Midbrain (tissue), 1 donor: ENCODE data around the gene PTGER2.

Source experiments
- DNase-seq: peaks from one replicate; lab custom pipeline; 2025; lab: John Stamatoyannopoulos, UW

PTGER2 gene

DNA sequence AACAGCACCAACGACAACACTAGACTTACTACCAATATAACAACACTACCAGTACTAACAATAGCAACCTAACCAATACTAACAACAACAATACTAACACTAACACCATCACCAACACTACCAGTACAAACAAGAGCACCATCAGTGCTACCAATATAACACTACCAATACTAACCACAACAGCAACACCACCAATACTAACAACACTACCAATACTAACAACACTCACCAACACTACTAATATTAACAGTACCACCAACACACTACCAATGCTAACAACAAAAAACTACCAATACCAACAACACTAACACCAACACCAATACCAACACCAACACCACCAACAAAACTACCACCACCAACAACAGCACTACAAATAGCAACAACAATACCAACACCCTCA lies 25.1 kb downstream of the PTGER2 start:
- no peak for DNase-seq

DNA sequence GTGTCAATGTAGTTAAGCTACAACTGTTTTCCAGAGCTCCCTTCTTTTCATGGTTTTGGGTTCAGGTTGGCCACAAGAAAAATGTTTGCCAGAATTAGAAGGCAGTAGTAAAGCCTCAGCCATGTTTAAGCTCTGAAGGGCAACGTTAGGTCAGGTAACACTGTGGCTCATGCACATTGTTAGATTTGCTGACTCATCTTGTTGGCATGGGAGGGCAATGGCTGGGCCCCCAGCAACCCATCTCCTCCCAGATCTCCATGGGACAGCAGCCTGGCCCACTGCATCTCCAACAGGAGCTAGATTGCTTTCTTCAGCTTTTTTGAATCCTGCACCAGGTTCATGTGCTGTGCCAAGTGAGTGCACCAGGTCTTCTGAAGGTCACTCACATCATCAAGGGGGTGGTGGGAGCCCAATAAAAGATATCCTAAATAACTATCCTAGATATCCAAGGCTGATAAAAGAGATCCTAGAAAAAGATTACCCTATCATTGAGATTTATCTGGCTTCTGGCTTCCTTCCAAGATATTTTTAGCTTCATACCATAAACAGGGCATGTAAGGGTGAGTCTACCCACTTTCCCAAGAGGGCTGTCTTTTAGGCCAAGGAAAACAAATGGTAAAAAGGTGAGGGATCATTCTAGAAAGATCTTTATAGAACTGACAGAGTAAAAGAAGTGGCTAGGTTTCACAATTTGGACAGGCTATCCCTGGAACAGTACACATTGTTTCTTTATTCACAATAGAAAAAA lies 28.9 kb downstream of the PTGER2 start:
- DNase-seq = no peak

DNA sequence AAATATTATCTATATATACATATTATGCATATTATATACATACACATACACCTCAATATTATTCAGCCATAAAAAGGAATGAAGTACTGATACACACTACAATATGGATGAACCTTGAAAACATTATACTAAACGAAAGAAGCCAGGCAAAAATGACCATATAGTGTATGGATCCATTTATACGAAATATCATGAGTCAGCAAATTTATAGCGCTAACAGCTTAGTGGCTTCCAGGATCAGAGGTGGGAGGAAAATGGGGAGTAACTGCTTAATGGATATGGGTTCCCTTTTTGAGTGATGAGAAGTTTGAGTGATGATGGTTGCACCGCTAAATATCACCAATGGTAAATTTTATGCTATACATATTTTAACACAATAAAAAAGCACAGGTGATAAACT lies 32.7 kb downstream of the PTGER2 start:
- DNase-seq = no peak

DNA sequence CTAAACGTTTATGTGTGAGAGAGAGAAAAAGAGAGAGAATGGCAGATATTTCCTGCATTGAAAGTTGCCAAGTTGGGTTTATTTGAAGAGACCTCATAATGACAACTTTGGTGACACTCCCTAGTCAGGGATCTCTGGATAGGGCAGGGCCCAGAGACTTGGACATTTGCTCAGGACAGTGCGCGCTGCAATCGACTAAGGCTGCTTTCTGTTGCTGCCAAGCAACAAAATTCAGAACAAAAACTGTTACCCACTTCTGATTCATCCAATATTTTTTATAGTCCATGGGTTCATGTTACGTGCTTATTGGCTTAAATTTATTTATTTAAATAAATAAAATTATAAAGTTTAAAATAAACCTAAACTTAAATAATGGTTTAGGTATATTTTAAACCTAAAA lies 34.2 kb downstream of the PTGER2 start:
- DNase-seq = no peak

DNA sequence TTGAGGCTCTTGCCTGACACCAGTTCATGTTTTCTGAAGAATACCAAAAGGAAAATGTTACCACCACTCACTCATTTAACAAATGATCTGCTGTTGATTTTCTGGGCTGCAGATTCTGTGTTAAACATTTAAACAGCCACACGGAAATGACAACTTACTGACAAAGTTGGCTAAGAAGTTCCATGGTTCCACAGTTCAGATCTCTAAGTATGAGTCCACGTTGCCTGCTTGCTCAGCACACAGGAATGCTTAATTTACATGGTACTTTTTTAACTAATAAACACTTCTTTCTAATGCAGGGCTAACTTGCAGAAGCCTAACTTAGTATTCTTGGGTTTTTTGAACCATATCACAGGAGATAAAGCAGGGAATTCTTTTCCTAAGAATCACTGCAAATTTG lies 34.7 kb downstream of the PTGER2 start:
- no peak for DNase-seq

DNA sequence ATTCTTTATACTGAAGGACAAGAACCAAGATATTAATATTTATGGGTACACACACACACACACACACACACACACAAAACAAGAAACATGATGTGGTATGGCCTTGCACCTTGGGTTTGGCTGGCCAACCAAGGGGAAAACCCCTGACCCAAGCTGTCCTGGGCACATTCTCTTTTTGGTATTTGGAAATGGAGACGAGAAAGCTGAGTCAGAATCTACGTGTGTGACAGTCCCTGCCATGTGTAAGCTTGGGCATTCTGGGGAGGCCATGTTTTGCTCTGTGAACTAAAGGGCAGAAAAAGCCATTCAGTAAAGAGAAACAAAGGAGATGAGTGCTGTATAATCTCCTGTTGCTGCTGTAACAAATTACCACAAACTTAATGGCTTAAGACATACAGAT lies 35.6 kb downstream of the PTGER2 start:
- no peak for DNase-seq

DNA sequence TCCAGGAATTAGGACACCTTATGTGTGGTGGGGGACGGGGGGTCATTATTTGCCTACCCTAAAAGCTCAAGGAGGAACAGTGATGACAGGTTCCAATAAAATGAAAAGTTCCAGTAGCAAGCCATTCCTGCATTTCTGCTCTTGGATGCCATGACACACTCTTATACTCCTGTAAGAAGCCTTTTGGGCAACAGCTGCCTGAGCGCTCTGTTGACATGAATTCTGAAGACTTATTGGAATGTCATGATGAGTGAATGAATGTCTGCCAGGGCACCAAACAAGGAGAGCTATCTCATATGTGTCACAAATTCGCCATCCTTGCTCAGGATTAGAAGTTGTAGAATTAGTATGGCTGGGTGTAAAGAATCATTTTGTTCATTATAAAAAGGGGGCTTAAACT lies 36.3 kb downstream of the PTGER2 start:
- DNase-seq = no peak

DNA sequence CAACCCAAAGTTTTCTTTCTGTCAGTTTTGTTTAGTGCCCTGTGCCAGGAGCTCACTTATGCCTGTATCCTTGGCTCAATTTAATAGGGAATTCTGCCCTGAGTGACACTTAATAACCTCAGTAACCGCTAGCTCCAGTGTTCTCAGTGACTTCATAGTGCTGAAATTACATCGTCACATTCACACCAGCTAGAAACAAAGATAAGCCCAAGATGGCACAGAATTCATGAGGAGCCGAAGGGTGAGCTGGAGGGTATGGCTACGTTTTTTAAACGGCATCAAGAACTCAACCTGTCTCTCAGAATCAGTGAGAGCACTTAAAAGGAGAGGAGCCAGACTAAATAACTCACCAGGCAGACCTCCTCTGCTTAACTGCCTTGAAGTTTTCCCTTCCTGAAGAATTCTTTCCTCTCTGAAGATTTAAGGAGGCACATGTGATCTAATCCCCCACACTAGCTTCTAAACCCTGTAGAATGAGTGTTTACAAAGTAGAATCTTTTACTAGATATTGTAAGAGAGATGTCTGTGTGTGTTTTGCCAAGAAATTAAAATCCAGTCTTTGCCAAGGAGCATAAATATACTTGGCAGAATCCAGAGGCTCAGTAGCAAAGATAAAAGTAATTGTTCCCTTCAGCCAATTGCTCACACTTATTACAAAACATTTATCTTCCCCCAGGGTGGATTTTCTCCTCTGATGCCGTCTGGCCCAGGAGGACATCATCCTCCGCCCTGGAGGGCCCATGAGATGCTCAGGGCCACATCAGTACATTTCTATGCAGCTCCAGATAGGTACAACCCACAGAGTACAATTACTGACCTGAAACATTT lies 37.3 kb downstream of the PTGER2 start:
- no peak for DNase-seq

DNA sequence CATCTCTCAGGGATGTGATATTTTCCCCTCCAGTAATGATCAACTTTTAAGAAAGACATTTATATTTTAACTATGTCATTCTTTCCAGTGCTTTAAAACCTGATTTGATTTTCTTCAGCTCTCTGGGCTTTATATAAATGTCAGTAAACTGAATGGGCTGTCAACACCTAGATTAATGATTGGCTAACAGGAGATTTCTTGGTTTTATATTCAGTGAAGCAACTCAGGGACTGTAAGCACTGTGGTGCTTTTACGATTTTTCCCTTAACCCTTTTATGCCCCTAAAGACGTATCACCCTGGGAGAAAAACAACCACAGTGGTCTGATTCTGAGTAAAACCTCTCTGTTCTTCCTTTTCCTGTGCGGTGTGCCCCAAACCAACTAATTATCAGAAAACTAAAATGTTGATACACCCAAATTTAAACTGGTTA lies 38.0 kb downstream of the PTGER2 start:
- DNase-seq = no peak

DNA sequence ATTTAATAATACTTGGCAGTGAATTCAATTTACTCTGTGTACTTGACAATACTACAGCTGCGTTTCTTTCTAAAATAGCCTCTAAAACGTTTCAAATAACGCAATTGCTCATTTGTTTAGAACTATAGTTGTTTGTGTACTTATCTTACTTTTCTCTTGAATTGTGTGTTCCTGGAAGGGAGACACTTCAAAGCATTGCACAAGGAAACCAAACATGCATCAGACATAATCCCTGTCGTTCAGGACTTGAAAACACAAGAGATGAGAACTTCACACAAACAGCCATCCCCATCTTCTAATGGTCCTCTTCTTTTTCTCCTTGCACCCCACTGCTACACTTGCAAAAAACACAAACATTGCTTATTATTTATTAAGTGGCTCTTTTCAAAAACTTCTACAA lies 38.5 kb downstream of the PTGER2 start:
- no peak for DNase-seq

DNA sequence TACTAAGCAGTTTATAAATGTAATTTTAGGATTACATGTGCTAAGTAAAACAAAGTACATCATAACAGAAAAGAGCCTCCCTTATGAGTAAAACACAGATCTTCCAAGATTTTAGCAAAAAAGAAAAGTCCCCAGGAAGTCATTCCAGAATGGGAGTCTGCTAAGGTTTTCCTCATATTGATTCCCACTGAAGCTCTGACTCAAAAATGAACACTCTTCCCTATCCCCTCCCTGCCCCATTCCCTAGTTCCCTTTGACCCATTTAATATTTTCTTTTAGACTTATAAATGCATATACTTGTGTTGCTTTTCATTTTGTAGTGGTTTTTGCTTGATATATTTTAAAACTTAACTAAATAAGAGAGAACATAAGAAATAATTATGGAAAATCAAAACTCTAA lies 40.1 kb downstream of the PTGER2 start:
- no peak for DNase-seq

DNA sequence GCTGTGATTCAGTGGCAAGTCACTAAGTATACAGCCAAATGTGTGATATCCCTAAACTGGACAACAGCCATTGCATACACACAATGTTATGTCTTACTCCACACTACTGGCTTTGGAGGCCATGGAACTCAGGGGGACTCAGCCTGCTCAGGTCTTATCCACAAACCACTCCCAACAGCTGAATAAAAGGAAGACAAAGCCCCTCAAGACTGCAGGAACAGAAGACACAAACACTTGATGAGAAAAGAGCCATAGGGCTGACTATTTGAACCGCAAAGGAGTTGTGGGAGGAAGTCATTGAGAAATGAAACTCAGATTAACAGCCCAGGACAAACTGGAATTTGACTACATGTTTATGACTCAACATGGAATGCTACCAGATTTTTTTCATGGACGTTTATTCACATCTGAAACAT lies 40.9 kb downstream of the PTGER2 start:
- DNase-seq = no peak

DNA sequence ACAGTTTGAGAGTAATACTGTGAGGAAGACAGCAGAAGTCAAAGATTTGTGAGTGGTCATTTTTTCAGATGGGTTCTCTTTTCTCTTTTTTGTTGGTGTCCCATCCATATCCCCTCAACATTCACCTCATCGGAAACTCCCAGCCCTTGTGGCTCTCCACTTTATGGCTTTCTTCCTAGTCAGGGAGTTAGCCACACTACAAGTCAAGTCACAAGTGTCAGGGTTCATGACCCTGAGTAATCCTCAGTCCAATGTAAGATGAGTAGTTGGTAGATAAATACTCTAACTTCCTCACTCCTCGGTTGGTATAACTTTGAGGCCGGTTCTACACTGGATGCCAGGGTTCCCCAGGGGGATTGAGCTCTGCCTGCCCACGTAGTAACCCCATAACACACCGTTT lies 41.4 kb downstream of the PTGER2 start:
- no peak for DNase-seq

DNA sequence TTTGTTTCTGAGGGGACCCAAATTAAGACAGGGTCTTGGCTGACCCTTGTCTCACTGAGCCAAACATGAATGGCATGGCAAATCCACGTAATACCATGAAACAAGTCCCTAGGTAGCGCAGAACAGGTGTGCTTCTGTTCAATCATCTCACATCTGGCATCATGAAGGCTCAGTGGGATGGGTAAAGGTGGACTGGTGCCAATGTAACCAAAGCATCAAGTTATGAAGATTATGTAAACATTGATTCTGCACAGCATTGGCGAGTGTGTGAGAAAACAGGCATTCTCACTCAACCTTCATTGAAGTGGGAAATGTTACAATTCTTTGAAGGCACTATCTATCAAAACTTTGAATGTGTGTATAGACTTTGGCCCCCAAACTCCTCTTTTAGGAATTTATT lies 41.9 kb downstream of the PTGER2 start:
- DNase-seq = no peak

DNA sequence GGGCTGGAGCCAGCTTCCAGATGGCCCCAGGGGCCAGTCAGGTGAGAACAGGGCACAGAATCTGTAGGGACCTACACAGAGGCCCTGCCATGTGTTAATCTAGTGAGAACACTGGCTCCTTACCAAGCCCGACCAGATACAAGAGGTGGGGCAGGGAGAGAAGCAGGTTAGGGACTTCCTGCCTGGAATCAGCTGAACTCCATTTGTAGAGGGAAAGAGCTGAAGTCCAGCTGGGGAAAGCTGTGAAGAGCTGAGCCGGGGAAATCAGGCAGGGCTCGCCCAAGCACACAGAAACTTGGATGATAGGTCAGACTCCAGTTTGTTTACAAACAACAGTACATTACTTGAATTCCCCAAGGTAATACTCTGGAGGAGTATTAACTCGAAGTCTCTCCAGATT lies 46.7 kb downstream of the PTGER2 start:
- no peak for DNase-seq

DNA sequence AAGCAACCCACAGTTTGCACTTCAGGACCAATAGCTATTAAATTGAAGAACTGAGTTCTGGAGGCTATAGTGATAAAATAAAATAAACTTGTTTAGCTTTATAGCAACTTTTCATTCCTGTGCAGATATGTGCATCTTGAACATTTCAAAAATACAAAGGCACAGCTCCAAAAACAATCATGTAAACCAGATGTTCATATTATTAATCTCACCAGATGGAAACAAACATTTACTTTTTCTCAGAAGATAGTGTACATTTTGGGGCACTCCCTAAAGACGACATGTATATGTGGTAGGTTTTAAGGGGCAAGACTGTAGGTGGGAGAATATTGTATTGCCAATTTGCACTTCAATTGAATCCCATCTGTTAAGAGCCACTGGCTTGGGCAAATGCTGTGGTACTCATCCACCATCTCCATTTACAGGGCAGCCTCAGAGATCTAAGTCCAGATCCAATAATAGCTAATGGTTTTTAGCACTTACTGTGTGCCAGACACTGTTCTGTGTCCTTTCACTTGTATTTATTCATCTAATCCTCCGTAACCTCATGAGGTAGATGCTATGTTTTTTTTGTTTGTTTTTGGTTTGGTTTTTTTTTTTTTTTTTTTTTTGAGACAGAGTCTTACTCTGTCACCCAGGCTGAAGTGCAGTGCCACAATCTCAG lies 49.1 kb downstream of the PTGER2 start:
- DNase-seq = no peak

DNA sequence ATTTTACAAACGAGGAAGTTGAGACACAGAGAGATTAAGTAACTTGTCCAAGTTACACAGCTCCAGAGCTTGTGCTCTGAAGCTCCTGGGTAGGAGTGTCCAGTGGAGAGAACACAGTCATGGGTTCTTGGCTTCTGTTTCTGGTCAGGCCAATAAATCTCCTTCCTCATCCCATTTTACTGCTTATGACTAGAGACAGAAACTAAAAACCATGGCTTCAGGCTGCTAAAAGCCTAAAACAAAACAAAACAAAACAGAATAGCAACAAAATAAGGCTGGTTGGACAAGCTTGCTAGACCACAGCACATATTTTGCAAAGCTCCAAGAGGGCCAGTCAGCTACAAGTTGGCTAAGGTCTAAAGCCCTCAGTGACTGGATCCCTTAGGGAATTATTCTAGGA lies 49.8 kb downstream of the PTGER2 start:
- no peak for DNase-seq

DNA sequence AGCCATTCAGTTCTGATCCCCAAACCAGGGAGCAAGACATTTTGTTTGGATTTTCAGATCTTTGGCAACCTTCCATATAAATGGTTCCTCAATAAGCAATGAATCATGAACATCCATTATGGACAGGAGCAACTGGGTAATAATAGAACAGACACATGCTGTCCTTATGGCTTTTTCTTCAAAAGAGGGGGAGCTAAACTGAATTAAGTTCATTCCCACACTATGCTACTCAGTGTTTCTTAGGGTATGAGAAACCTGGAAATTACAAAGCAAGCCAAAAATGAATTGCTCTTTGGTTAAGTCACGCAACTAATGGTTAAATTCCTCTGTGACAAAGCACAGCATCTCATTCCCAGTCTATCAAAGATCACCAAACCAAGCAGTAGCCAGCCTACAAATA lies 51.0 kb downstream of the PTGER2 start:
- DNase-seq = no peak

DNA sequence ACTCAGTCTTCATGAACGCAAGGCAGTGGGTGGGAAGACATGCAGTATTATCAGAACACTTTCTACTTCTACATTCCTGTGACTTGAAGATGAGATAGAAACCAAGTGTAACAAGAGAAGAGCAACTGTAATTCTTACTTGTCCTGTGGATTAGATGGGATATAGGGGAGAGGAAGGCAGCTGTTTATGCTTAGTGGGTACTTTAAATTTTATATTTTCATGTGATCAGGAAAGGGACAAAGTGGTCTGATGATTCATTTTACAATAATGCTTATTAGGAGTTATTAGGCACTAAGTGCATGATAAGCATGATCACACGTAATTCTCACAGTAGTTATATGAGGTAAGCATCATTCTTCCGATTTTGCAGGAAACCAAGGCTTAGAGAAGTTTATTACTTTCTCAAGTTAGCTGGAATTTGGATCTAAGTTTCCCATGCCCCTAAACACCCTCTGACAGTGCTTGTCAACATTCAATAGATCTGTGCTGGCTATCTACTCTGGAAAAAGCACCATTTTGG lies 52.7 kb downstream of the PTGER2 start:
- no peak for DNase-seq

DNA sequence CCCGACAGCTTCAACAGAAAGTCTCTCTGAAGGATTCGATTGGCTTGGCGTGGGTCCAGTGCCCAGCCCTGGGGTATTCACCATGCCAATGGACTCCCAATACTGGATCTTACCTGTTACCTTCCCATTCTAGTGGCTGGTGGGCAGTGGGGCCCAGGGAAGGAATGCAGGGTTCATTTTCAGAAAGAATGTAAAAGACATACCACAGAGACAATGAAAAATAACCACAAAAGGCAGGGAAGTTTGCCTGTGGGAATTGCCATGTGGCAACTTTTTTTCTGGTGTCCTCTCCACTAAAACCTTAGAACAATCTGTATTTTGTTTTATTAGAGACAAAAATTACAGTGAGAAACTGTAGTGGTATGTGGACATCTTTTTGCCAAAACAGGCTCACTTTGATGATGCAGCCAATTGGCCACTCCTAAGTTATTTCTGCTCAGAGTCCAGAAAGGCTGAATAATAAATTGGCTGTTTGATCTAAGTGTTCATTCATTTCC lies 55.2 kb downstream of the PTGER2 start:
- DNase-seq = no peak

DNA sequence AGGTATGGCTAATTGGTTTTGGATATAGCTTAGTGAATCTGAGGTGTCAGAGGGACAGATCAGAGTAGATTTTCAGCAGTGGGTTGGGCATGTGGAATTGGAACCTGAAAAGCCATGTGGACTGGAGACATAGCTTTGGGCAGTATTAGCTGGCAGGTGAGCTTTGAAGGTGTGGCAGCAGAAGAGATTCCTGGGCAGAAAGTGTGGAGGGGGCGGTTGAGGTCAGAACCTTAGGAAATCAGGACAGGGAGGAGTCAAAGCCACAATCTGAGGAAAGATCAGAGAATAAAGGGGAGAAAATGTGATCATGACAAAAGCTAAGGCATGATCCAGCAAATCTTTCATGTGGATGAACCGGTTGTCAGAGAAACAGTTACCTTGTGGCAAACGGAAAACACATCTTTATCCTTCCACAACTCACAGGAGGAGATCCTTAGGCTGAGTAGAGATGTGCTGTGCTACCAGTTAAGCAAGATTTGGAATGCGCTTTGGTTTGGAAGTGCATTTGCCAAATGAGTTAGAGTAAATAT lies 56.4 kb downstream of the PTGER2 start:
- no peak for DNase-seq

DNA sequence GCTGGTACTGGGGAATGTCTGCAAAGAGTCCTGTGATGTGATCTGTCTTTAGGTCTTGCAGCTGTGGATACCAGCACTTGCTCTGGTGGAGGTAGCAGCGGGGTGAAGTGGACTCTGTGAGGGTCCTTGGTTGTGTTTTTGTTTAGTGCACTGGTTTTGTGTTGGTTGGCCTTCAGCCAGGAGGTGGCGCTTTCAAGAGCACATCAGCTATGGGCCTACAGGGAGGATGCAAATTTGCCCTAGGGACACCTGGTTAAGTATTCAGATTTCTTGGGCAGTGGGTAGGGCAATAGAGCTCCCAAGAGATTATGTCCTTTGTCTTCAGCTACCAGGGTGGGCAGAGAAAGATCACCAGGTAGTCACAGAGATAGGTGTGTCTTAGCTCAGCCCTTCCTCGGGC lies 63.8 kb downstream of the PTGER2 start:
- no peak for DNase-seq
